ENCODE data around the gene SSH3. TPM values are rescaled to one million over a fixed set of nuclear protein-coding genes. Genes with fewer than 3 reads are reported as not detected.

SSH3 gene
- total RNA-seq, 1 donor from 2014 or later, result 12.1 TPM

- intact Hi-C loops (cut with DNase I), result no loop called here
- DNase-seq, result peak; percentile 96
- peak; percentile 85 for ATAC-seq (ENCODE audit: poor library complexity)
Observed at GRCh38 chr11:67277231-67277961, 25.9 kb upstream of the SSH3 start.

DNA sequence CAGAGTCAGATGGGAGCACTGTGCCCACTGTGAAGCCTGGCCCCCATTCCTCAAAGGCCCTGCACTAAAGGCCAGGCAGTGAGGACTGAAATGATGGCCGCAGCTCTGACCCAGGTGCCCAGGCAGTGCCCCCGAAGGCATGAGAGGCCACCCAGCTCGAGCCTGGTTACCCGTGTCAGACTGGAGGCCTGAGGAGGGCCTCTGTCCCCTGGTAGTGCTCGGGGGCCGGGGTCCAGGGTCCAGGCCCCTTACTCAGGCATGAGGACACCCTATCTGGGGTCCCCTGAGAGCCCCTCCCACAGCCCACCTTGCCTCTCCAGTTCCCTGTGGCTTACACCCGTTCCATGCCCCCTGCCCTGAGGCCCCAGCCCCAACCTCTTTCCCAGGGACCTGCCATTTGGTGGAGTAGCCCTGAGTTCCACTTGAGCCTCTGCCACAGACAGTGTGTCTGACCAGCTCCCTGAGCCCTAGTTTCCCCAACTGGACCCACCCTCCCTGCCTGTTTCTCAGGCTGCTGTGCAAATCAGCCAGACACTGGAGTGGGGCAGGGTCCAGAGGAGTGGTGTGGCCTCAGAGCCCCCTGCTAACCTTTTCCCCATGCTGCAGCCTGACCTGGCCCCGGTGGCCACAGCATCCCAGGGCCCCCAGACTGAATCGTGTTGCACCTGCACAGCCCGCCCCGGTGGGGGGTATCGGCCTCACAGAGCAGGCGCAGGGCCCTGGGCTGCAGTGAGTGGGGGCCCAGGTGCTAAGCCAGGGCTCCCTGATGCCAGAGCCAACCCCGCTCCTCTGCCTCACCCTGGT, 25.0 kb upstream of the SSH3 start:
- no peak for ATAC-seq (ENCODE audit: poor library complexity)
- DNase-seq, result peak; percentile 39
- intact Hi-C loops (cut with DNase I), result no loop called here

DNA sequence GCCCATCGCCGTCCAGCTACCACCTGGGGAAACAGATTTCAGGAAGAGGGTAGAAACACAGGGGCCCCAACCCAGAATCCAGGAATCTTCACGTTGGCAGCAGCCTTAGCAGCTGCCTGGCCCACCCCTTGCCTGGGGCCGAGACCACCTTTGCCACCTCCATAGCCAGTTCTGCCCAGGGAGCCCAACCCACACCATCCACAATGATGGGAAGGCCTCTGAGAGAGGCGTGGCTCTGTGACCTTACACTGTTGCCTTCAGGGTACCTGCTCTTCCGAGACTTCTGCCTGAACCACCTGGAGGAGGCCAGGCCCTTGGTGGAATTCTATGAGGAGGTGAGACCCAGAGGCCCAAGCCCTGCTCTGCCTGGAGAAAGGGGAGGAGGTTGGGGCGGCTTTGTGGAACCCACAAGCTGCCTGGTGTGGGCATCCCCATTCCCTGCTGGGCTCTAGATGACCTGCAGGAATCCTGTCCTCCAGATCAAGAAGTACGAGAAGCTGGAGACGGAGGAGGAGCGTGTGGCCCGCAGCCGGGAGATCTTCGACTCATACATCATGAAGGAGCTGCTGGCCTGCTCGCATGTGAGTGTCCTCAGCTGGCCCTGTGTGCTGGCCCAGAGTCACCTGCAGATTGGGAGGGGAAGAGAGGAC, 24.3 kb upstream of the SSH3 start:
- ATAC-seq (ENCODE audit: poor library complexity) (no peak), DNase-seq (peak; percentile 42)
- intact Hi-C loops (cut with DNase I), result no loop called here

DNA sequence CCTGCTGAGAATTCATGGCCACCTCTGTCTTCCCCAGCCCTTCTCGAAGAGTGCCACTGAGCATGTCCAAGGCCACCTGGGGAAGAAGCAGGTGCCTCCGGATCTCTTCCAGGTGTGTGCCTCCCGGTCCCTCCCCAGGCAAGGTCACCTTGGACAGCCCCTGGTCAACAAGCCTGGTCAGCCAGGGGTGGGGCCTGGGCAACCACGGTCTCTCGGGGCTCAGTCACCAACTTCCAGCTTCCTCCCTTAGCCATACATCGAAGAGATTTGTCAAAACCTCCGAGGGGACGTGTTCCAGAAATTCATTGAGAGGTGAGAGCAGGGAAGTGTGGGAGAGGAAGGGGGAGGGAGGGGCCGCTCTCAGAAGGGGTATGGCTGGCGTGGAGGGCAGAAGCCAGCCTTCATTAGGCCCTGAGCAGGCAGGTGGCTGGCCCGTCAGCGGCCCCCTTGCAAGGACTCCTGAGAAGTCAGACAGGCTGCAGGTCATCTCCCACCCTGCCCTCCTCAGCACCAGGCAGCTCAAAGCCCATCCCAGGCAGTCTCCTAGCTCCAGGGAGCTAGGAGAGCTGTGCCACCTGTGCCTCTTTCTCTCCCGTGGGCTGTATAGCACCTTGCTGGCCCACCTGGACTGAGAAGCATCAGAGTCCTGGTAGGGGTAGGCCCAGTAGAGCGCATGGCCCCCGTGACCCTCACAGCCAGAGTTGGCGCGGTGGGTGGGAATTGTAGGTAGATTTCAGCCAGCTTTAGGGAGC, 23.6 kb upstream of the SSH3 start:
- DNase-seq (peak; percentile 37), ATAC-seq (ENCODE audit: poor library complexity) (no peak)
- intact Hi-C loops (cut with DNase I), result no loop called here

DNA sequence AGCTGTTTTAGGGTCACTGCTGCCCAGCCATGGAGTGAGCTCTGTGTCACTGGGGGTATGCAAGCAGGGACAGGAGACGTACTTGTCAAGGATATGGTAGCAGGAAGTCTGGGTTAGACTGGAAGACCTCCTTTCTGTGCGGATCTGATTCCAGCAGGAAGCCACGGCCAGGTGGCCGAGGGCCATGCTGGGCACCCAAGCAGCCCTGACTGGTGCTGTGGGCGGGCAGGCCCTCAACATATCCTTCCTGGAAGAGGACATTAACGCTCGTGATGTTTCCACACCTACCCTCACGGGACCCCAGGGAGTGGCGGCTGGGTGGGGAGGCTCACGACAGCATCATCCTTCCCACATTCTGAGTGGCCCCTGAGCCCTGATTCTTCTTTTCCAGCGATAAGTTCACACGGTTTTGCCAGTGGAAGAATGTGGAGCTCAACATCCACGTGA, 23.0 kb upstream of the SSH3 start:
- ATAC-seq (ENCODE audit: poor library complexity) (no peak), DNase-seq (peak; percentile 36)
- intact Hi-C loops (cut with DNase I), result no loop called here

DNA sequence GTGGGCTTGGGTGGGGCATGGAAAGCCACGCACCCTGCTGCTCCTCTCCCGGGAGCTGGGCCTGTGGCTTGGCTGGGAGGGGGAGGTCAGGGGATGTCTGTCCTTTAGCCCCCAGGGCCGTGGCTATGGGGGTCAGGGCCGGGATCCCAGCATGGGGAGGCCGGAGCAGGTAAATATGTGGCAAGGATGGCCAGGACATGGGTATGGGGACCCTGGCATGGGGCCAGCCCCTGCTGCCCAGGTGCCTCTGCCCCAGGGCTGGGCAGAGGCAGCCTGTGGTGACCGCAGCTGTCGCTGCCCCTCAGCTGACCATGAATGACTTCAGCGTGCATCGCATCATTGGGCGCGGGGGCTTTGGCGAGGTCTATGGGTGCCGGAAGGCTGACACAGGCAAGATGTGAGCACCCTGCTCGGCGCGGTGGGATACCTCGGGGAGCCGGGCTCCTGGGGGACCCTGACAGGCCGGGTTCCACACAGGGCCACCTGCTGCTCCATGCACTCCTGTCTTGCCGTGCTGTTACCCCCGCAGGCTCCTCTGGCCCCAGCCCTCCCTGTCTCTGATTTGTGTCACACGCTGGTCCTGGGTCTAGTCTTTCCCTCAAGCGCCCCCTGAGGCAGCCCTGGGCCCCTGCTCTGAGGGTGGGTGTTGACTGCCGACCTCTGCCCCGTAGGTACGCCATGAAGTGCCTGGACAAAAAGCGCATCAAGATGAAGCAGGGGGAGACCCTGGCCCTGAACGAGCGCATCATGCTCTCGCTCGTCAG, 22.4 kb upstream of the SSH3 start:
- DNase-seq (peak; percentile 36), ATAC-seq (ENCODE audit: poor library complexity) (no peak)
- intact Hi-C loops (cut with DNase I), result no loop called here

- ATAC-seq (ENCODE audit: poor library complexity), result no peak
- DNase-seq, result no peak
- intact Hi-C loops (cut with DNase I), result no loop called here
Observed at GRCh38 chr11:67281552-67282150, 21.7 kb upstream of the SSH3 start.

DNA sequence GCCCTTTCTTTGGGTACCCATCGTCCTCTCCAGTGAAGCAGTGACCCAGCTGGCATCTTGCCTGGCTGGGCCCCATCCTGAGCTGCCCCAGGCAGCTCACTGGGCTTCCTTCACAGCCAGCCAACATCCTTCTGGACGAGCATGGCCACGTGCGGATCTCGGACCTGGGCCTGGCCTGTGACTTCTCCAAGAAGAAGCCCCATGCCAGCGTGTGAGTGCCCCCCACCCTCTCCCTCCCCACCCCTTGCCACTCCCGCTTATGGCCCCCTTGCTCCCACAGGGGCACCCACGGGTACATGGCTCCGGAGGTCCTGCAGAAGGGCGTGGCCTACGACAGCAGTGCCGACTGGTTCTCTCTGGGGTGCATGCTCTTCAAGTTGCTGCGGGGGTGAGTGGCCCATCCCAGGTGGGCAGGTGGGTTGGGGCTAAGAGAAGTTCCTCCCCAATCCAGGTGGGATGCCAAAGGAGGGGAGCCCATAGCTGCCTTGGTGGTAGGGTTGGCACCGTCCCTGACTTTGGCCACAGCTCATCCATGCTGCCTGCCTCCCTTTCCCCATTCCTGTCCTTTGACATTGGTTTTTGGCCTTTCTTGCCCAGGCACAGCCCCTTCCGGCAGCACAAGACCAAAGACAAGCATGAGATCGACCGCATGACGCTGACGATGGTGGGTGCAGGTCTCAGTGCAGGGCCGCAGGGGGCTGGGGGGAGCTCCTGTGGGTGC, 21.0 kb upstream of the SSH3 start:
- DNase-seq, result no peak
- intact Hi-C loops (cut with DNase I), result no loop called here
- no peak for ATAC-seq (ENCODE audit: poor library complexity)

DNA sequence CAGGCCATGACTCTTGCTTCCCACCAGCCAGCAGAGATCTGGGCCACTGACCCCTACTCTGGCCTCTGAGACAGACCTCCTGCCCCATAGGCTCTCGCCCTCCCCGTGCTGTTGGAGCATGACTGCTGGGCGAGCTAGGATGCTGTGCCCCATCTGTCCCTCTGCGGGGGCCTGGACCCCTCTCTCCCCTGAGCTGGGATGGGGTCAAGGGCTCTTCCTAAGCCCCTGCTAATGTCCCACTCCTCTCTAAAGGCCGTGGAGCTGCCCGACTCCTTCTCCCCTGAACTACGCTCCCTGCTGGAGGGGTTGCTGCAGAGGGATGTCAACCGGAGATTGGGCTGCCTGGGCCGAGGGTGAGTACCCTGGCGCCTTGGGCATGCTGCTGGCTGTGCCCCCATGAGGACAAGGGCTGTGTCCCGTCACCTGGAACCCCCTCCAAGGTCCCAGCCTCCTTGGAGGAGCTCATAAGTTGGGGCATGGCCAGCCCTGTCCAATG, 20.4 kb upstream of the SSH3 start:
- intact Hi-C loops (cut with DNase I), result no loop called here
- ATAC-seq (ENCODE audit: poor library complexity) (no peak), DNase-seq (peak; percentile 44)

DNA sequence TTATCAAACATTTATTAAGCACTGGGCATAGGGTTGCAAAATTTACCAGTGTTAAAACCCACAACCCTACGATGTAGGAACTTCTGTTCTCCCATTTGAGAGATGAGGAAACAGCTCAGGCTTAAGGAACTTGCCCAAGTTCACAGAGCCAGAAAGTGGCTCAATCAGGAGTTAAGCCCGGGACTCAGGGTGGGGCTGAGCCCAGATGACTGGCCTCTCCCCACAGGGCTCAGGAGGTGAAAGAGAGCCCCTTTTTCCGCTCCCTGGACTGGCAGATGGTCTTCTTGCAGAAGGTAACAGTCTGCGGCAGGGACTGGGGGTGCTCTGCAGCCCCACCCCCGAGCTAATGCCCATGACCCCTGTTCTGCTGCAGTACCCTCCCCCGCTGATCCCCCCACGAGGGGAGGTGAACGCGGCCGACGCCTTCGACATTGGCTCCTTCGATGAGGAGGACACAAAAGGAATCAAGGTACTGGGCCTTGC, 19.8 kb upstream of the SSH3 start:
- ATAC-seq (ENCODE audit: poor library complexity), result peak; percentile 28

DNA sequence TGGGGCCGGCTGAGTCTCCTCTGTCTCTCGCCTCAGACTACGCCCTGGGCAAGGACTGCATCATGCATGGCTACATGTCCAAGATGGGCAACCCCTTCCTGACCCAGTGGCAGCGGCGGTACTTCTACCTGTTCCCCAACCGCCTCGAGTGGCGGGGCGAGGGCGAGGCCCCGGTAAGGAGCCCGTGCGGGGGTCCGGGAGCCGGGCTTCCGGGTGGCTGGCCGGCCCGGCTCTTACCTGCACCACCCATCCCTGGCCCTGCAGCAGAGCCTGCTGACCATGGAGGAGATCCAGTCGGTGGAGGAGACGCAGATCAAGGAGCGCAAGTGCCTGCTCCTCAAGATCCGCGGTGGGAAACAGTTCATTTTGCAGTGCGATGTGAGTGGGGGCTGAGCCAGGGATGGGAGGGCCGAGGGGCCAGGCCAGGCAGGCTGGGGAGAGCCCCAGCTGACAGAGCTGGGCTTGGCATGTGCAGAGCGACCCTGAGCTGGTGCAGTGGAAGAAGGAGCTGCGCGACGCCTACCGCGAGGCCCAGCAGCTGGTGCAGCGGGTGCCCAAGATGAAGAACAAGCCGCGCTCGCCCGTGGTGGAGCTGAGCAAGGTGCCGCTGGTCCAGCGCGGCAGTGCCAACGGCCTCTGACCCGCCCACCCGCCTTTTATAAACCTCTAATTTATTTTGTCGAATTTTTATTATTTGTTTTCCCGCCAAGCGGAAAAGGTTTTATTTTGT, 18.4 kb upstream of the SSH3 start:
- intact Hi-C loops (cut with DNase I), result no loop called here
- peak; percentile 53 for DNase-seq
- no peak for ATAC-seq (ENCODE audit: poor library complexity)

More for the DNA sequence above, 19.8 kb upstream of the SSH3 start:
- peak; percentile 48 for DNase-seq
- intact Hi-C loops (cut with DNase I), result no loop called here

DNA sequence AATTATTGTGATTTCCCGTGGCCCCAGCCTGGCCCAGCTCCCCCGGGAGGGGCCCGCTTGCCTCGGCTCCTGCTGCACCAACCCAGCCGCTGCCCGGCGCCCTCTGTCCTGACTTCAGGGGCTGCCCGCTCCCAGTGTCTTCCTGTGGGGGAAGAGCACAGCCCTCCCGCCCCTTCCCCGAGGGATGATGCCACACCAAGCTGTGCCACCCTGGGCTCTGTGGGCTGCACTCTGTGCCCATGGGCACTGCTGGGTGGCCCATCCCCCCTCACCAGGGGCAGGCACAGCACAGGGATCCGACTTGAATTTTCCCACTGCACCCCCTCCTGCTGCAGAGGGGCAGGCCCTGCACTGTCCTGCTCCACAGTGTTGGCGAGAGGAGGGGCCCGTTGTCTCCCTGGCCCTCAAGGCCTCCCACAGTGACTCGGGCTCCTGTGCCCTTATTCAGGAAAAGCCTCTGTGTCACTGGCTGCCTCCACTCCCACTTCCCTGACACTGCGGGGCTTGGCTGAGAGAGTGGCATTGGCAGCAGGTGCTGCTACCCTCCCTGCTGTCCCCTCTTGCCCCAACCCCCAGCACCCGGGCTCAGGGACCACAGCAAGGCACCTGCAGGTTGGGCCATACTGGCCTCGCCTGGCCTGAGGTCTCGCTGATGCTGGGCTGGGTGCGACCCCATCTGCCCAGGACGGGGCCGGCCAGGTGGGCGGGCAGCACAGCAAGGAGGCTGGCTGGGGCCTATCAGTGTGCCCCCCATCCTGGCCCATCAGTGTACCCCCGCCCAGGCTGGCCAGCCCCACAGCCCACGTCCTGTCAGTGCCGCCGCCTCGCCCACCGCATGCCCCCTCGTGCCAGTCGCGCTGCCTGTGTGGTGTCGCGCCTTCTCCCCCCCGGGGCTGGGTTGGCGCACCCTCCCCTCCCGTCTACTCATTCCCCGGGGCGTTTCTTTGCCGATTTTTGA, 17.5 kb upstream of the SSH3 start:
- DNase-seq (peak; percentile 49), ATAC-seq (ENCODE audit: poor library complexity) (no peak)
- intact Hi-C loops (cut with DNase I), result no loop called here

GRCh38 chr11:67286621-67287333, 16.6 kb upstream of the SSH3 start:
- DNase-seq, result peak; percentile 67
- ATAC-seq (ENCODE audit: poor library complexity), result no peak
- intact Hi-C loops (cut with DNase I), result no loop called here

DNA sequence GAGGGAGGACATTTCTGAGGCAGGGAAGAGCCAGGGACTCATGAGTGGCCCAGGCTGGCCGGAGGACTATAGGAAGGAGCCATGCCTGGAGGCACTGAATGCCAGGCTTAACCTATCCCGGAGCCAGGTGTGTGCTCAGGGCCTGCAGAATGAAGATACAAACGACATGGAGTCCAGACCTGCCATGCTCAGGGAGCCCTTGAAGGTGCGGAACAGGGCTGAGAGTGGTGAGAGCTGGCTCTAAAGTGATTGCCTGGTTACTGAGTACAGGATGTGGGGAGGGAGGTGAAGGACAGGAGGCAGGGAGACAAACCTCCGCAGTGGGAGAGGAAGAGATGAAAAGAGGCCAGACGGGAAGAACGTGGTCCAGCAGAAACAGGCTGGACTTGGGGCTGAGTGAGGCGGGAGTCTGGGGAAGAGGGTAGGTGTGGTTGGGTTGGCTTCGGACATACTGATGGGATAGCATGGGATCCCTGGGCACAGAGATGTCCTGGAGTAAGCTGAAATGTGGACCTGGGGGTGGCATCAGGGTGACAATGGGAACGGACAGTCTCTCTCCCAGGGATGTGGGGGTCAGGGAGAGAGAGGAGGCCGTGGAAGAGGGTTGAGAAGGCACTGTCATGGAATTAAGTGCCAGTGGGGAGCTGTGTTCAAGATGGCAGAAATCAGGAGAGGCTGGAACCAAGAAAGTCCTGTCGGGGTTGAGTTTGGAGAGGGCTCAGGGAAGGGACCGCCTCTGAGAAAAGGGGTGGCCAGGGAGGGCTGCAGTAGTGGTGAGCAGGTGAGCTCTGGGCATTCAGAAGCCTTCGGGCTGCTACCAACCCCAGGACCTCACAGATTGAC, 15.8 kb upstream of the SSH3 start:
- intact Hi-C loops (cut with DNase I), result no loop called here
- DNase-seq, result no peak

More for the DNA sequence above, 15.8 kb upstream of the SSH3 start:
- no peak for ATAC-seq (ENCODE audit: poor library complexity)

Data from Right ventricle myocardium superior (tissue), 1 donor.